ENCODE measurements around the gene CCNB3.

DNA sequence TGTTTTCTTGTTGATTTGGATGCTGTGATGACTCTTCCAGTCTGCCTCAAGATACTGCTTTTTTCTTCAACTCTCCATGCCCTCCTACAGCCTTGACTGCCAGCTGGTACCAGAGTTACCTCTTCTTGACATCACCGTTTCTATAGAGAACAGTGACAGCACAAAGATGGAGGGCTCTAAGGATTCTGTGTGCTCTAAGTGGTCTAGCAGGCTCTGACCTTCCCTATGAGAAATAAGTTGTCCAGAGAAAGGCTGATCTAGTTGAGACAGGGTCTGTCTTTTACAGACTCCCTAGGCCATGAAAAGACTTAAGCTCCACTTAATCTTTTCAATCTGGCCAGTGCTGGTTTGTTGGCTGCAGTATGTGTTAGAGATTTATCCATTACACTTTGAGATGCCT is 3.7 kb upstream of the CCNB3 start, which contains the start of gene AKAP4:
- no peak for TF ChIP-seq GATA3 (IDR thresholded peaks at IDR 0.05; ENCODE audit: low read depth, low read length)
- TF ChIP-seq GATA2 (IDR thresholded peaks at IDR 0.05; ENCODE audit: low read depth, low read length) = no peak

Measured in SH-SY5Y (cell line).